Fibroblast of lung (primary cell): Measurements from ENCODE around the gene EEIG1.

Source experiments
- CTCF ChIP-seq, 2 donors: IDR thresholded peaks in 1 of 2; conservative IDR thresholded peaks in 1 of 2; 1 replicate in 1 of 2; 2 replicates in 1 of 2; pipeline ENCODE4 v1.5.1; 2011 to 2012; ENCODE audit warnings: low read length in 2 of 2, control low read depth in 1 of 2, inconsistent platforms in 1 of 2, low read depth in 1 of 2, mild to moderate bottlenecking in 1 of 2
- EZH2 ChIP-seq: IDR thresholded peaks from 2 replicates; pipeline ENCODE4 v1.5.1; 2012; ENCODE audit warnings: low read length, control low read depth, mild to moderate bottlenecking; ENCODE audit errors: missing control alignments

GRCh38 chr9:128003966-128004604 lies 23.3 kb upstream of the EEIG1 start:
- TF ChIP-seq CTCF (conservative IDR thresholded peaks at IDR 0.05 in 1 of 2, IDR thresholded peaks at IDR 0.05 in 1 of 2; ENCODE audit: low read depth in 1 of 2, low read length in 2 of 2) (no peak), EZH2 (no peak)
